ENCODE measurements around the gene NASP.

DNA sequence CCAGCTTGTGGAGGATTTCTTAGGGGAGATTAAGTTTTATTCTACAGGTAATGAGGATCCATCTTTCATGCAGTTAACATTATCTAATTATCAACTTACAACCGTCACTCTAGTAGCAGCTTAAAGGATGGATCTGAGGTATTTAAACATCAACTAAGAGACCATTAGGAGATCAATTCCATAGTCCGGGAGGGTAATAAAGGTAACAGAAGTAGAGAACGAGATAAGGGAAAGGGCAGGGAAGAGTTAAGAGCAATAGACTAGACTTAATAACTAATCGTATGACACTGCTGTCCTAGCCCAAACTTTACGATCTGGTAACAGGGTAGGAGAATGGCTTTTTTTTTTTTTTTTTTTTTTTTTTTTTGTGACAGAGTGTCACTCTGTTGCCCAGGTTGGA is 59.5 kb downstream of the NASP start:
- TF ChIP-seq CTCF (IDR thresholded peaks at IDR 0.05; ENCODE audit: low read depth, low read length) (no peak), POLR2A (IDR thresholded peaks at IDR 0.05; ENCODE audit: extremely low read depth, insufficient read length) (no peak), MAX (IDR thresholded peaks at IDR 0.05; ENCODE audit: low read depth, low read length) (no peak), MYC (IDR thresholded peaks at IDR 0.05; ENCODE audit: low read depth, low read length) (no peak)
